GM18858 (cell line): ENCODE results near the gene CRYBA1.

Experiments used
- ATAC-seq: cut with Tn5 transposase; IDR thresholded peaks from one replicate; pipeline ENCODE4 v1.9.1; 2021; ENCODE audit not compliant: unreplicated experiment

CRYBA1 gene

DNA sequence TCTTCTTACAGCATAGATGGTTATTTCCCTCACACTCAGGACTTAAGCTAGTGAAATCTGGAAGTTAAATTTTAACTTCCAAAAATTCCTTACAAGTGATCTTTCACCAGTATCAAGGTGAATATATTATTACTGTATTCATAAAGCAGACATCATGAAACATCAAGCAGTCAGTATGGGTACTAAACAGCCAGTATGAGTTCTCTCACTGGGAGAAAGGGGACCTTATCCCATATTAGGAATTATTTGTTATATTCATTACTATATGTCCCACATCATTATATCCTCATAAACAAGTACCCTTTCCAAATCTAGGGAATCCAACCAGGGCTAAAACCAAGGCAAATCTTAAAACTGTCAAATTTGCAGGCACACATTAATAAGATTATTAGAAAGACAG lies 32.0 kb downstream of the CRYBA1 start:
- no peak for ATAC-seq

GRCh38 chr17:29279397-29280070 lies 32.9 kb downstream of the CRYBA1 start:
- no peak for ATAC-seq

GRCh38 chr17:29283496-29283895 lies 36.8 kb downstream of the CRYBA1 start:
- no peak for ATAC-seq

DNA sequence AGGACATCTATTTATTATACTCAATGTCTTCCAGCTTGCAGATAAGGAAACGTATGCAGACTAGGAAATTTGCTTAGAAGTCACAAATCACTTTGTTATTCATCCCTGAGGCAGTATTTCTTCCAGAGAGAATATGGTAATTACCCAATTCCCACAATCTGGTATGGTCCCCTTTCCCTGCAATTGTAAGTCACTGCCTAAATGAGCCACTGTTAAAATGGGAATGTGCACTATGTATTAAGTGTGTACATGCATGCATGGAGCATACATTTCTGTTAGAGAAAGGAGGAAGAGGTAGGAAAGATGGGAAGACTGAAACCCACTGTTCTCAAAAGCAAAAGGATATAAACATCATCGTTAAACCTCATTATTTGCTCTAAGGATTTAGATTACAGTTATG lies 37.3 kb downstream of the CRYBA1 start:
- no peak for ATAC-seq

DNA sequence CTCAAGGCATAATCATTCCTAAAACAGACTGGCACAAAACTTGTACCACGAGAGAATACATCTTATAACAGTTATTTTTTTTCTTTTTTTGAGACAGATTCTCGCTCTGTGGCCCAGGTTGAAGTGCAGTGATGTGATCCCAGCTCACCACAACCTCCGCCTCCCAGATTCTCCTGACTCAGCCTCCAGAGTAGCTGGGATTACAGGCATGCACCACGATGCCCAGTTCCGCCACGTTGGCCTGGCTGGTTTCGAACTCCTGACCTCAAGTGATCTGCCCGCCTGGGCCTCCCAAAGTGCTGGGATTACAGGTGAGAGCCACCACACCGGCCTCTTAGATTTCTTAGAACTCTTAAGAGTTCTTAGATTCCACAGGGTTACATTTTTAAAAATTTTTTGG lies 43.2 kb downstream of the CRYBA1 start:
- ATAC-seq = no peak

- no peak for ATAC-seq
These were observed 44.6 kb downstream of the CRYBA1 start for GRCh38 chr17:29291163-29291752.

DNA sequence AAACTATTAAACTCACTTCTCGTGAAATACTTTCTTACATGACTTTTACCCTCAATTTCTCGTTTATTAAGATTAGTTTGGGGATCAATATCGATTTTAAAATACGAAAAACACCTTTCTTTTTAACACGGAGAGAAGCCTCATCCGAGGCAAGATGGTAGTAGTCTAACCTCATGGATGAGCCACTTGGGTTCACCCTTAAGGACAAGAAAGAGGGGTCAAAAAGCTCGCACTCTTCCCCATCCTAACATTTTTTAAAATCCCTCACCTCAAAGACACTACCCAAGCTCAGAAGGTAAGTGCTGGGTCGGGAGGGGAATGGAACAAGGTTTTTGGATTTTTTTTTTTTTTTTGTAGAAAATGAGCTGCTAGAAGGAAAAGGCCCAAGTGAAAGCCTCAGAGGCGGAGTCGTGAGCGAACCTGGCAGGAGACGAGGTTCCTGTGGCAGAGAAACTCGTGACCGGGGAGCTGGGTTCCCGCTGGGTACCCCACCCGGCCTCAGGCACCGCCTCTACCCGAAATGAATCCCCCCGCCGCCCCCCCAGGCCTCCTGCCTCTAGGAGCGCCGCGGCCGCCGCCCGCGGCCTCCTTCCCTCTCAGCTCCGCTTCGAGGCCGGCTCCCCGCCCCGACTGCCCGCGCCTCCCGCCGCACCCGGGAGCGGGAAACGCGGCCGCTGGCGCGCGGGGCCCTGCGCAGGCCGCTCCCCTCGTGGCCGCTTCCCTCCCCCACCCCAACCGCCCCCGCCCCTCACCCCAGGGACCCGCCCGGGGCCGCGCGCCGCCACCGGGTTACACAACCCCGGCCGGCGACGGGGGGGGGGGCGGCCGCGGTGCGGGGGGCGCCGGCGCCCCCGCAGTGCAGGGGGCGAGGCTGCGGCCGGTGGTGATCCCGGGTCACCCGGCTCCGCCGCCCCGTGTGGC lies 45.7 kb downstream of the CRYBA1 start:
- no peak for ATAC-seq

DNA sequence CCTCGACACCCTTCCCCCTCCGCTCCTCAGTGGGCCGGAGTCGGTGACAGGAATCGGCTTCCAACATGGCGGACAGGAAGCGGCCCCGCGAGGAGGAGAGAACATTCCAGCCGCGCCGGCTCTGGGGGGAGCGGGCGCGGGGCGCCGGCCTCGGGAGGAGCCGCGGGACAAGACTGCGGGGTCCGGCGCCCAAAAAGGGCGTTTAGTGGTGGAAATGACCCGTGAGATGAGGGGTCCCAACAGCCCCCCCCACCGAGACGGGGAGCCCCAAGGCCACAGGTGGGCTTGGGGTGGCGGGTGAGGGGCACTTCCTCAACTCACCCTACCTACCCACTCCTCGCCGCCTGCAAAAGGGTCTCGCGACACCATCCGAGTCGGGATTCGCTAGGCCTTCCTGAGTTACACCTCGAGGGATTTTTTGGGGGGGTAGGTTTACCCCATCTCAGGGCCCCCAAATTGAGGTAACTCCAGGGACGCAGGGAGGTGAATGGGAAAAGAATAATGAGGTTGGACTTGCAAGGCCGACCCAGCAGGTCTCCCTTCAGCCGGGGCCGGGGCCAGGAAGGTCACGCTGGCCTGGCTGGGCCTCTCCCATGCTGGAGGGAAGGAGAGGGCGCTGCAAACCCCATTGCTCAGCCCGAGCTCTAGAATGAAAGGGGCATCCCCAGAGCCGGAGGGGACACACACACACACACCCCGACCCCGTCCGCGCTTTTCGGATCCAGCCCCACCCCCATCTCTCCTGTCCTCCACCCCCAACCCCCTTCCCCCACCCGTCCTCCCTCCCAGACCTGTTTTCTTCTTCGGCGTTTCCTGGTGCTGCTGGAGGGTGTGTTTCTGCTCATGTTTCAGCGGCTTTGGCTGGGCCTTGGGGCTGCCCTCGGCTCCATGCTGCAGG lies 46.6 kb downstream of the CRYBA1 start:
- ATAC-seq = no peak

- peak; percentile 84 for ATAC-seq
These were observed 47.4 kb downstream of the CRYBA1 start, which contains the start of gene NUFIP2 for GRCh38 chr17:29293890-29294579. NUFIP2 (minus strand) TSS chr17:29294148; CDS start chr17:29294059, 89 bp downstream.

GRCh38 chr17:29294580-29294900 lies 47.9 kb downstream of the CRYBA1 start:
- no peak for ATAC-seq

GRCh38 chr17:29295420-29295819 lies 48.8 kb downstream of the CRYBA1 start:
- ATAC-seq = no peak

DNA sequence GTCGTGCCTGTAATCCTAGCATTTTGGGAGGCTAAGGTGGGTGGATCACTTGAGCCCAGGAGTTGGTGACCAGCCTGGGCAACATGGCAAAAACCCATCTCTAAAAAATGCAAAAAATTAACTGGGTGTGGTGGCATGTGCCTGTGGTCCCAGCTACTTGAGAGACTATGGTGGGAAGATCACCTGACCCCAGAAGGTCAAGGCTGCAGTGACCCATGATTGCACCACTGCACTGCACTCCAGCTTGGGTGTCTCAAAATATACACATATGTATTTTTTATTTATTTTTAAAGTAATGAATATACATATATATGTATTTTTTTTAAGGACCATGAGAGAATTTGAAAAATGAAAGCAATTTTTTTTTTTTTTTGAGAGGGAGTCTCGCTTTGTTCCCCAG lies 52.4 kb downstream of the CRYBA1 start:
- ATAC-seq = no peak

DNA sequence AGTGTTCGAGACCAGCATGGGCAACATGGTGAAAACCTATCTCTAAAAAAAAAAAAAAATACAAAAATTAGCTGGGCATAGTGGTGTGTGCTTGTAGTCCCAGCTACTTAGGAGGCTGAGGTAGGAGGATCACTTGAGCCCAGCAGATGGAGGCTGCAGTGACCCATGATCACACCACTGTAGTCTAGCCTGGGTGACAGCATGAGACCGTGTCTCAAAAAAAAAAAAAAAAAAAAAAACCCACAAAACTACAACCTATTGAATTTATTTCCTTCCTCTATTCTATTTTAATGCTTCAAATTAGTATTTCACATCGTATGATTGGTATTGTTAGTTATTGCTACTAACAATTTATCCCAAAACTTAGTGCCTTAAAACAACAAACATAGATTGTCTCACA lies 56.7 kb downstream of the CRYBA1 start:
- ATAC-seq = no peak
